Measurements from ENCODE around the gene DHX40. TPM values are rescaled to one million over a fixed set of nuclear protein-coding genes. Genes with fewer than 3 reads are reported as not detected.

DHX40 gene
- total RNA-seq, 1 experiment from 2014 or later: 22.9 TPM

DNA sequence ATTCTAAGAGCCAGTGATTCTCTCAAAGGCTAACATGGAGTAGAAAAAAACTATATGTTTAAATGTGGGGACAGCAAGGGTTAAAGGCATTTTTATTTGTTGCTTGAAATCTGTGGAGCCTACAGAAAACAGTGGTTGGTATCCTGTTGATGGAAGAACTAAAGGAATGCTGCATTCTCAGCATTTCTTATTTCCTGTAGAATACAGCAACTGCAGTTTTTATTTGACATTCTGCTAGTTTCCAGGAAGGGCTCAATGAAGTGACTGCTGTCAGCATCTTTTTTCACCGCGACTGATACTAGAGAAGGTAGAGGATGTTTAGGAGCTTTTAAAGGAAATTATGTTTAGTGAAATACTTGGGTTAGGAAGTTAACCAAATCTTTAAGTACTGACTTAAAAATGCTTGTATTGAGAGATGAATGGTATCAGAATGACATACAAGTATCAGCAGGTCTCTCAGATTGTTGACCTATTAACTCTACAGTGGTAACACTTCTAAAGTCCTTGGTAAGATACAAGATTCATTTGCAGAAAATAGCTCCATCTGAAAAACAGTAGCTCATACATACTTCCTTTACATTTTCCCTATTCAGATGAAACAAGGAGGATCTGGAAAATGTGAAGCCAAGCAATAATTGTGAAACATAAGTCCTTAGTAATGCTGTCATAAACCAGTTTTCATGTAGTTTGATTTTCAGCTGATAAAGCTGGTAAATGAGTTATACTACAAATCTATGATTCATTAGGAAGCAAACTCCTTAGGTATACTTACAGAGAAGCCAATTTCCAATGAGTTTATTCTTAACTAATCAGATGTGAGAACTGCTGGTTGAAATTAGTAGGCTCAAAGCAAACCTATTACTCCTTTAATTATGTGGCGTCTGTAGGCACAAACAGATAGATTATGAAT lies 69.5 kb downstream of the DHX40 start:
- DNase-seq (ENCODE audit: low spot score): peak; percentile 86
- H3K9me3 ChIP-seq (ENCODE audit: low read depth, low read length, poor library complexity, severe bottlenecking): no peaks in the 10 kb centered on the region
- intact Hi-C loops (cut with micrococcal nuclease; ENCODE audit: unreplicated experiment): no loop called here
- TF ChIP-seq, protein P1, sequence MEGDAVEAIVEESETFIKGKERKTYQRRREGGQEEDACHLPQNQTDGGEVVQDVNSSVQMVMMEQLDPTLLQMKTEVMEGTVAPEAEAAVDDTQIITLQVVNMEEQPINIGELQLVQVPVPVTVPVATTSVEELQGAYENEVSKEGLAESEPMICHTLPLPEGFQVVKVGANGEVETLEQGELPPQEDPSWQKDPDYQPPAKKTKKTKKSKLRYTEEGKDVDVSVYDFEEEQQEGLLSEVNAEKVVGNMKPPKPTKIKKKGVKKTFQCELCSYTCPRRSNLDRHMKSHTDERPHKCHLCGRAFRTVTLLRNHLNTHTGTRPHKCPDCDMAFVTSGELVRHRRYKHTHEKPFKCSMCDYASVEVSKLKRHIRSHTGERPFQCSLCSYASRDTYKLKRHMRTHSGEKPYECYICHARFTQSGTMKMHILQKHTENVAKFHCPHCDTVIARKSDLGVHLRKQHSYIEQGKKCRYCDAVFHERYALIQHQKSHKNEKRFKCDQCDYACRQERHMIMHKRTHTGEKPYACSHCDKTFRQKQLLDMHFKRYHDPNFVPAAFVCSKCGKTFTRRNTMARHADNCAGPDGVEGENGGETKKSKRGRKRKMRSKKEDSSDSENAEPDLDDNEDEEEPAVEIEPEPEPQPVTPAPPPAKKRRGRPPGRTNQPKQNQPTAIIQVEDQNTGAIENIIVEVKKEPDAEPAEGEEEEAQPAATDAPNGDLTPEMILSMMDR (conservative IDR thresholded peaks at IDR 0.05; ENCODE audit: low read depth, low read length): no peak
- no peak for TF ChIP-seq EZH2 (IDR thresholded peaks at IDR 0.05; ENCODE audit: borderline replicate concordance, low read depth, low read length, poor library complexity, severe bottlenecking)
- peak overlapping the region; percentile 5 for H3K4me3 ChIP-seq (ENCODE audit: low read depth, low read length, poor library complexity, severe bottlenecking)
- ChIA-PET CTCF (no interaction called here), POLR2A (ENCODE audit: low non-redundant PET) (interaction anchor here (1.2 kb wide), 1 partner anchor 21 kb away, joined by 3 read pairs; no protein-coding TSS in a partner anchor)
- peak overlapping the region; percentile 75 for H3K27ac ChIP-seq (ENCODE audit: low read depth, low read length, poor library complexity, severe bottlenecking)
- H3K27me3 ChIP-seq (replicated peaks; ENCODE audit: insufficient read depth, low read depth, low read length, poor library complexity): no peaks in the 10 kb centered on the region
- H3K36me3 ChIP-seq (ENCODE audit: insufficient read depth, low read length, poor library complexity, severe bottlenecking): no peaks in the 10 kb centered on the region
- peaks cover 32% of the 10 kb centered on the region for H3K4me1 ChIP-seq (ENCODE audit: insufficient read depth, low read length, poor library complexity, severe bottlenecking)
- BruUV-seq (replicated peaks): no TSS peak

DNA sequence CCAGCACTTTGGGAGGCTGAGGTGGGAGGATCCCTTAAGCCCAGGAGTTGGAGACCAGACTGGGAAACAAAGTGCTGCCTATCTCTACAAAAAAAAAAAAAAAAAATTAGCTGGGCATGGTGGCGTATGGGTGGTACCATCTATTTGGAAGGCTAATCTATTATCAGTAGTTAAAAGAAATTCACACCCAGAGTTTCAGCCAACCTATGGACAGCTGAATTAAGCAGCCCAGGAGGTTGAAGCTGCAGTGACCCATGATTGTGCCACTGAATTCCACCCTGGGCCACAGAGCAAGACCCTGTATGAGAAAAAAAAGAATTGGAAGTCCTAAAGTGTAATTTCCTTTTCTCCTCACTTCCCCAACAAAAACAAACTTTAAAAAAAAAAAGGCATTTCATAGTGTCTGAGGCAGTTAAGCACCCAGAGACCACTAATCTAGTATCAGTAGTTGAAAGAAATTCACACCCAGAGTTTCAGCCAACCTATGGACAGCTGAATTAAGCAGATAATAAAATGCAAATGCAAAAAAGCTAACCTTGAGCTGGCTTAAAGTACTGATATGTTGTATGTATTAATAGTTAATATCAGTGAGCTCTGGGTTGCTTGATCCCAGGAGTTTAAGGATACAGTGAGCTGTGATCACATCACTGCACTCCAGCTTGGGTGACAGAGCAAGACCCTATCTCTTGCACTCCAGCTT lies 72.4 kb downstream of the DHX40 start:
- no peak for TF ChIP-seq EZH2 (IDR thresholded peaks at IDR 0.05; ENCODE audit: borderline replicate concordance, low read depth, low read length, poor library complexity, severe bottlenecking)
- TF ChIP-seq, protein P1 (conservative IDR thresholded peaks at IDR 0.05; ENCODE audit: low read depth, low read length): no peak
- POLR2A ChIA-PET (ENCODE audit: low non-redundant PET): no interaction called here

DNA sequence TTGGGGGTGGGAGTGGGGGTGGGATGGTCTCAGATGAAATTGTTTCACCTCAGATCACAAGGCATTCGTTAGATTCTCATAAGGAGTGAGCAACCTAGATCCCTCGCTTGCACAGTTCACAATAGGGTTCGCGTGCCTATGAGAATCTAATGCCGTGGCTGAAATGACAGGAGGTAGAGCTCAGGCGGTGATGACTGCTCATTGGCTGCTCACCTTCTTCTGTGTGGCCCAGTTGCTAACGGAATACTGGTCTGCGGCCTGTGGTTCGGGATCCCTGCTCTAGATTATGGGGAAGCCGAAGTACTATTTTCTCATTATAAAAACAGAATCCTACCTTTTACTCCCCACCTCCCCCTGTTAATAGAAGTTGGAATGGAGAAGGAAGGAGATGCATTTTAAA lies 73.1 kb downstream of the DHX40 start:
- Histone ChIP-seq H3K9me3 (ENCODE audit: low read depth, low read length, poor library complexity, severe bottlenecking) (no peaks in the 10 kb centered on the region), H3K36me3 (ENCODE audit: insufficient read depth, low read length, poor library complexity, severe bottlenecking) (no peaks in the 10 kb centered on the region), H3K4me3 (ENCODE audit: low read depth, low read length, poor library complexity, severe bottlenecking) (no peak overlapping the region), H3K27ac (ENCODE audit: low read depth, low read length, poor library complexity, severe bottlenecking) (no peak overlapping the region), H3K4me1 (ENCODE audit: insufficient read depth, low read length, poor library complexity, severe bottlenecking) (peaks cover 34% of the 10 kb centered on the region), H3K27me3 (replicated peaks; ENCODE audit: insufficient read depth, low read depth, low read length, poor library complexity) (no peaks in the 10 kb centered on the region)
- CTCF ChIA-PET: interaction anchor here (0.6 kb wide), 1 partner anchor 103 kb away, joined by 9 read pairs; no protein-coding TSS in a partner anchor
- DNase-seq (ENCODE audit: low spot score): no peak
- no TSS peak for BruUV-seq (replicated peaks)
- no peak for TF ChIP-seq EZH2 (IDR thresholded peaks at IDR 0.05; ENCODE audit: borderline replicate concordance, low read depth, low read length, poor library complexity, severe bottlenecking)
- TF ChIP-seq, protein P1 (conservative IDR thresholded peaks at IDR 0.05; ENCODE audit: low read depth, low read length): no peak
- POLR2A ChIA-PET (ENCODE audit: low non-redundant PET): no interaction called here
- intact Hi-C loops (cut with micrococcal nuclease; ENCODE audit: unreplicated experiment): no loop called here

More for the DNA sequence above, 72.4 kb downstream of the DHX40 start:
- no TSS peak for BruUV-seq (replicated peaks)
- Histone ChIP-seq H3K9me3 (ENCODE audit: low read depth, low read length, poor library complexity, severe bottlenecking) (no peaks in the 10 kb centered on the region), H3K36me3 (ENCODE audit: insufficient read depth, low read length, poor library complexity, severe bottlenecking) (no peaks in the 10 kb centered on the region), H3K27ac (ENCODE audit: low read depth, low read length, poor library complexity, severe bottlenecking) (peak overlapping the region; percentile 2), H3K27me3 (replicated peaks; ENCODE audit: insufficient read depth, low read depth, low read length, poor library complexity) (no peaks in the 10 kb centered on the region), H3K4me3 (ENCODE audit: low read depth, low read length, poor library complexity, severe bottlenecking) (no peak overlapping the region), H3K4me1 (ENCODE audit: insufficient read depth, low read length, poor library complexity, severe bottlenecking) (peaks cover 35% of the 10 kb centered on the region)
- intact Hi-C loops (cut with micrococcal nuclease; ENCODE audit: unreplicated experiment): no loop called here
- CTCF ChIA-PET: no interaction called here
- DNase-seq (ENCODE audit: low spot score): no peak

Measured in A673 (cell line).